HG03103 (cell line): ENCODE data around the gene MAN2C1.
"Not testable (repeated sequence)": the region's sequence is repeated elsewhere in the genome, so short reads cannot be mapped to it uniquely, and the experiment has no call there.

Source experiments
- ATAC-seq: cut with Tn5 transposase; IDR thresholded peaks from one replicate; pipeline ENCODE4 v1.9.1; 2021; ENCODE audit warnings: low read depth; ENCODE audit not compliant: unreplicated experiment

Gene MAN2C1

DNA sequence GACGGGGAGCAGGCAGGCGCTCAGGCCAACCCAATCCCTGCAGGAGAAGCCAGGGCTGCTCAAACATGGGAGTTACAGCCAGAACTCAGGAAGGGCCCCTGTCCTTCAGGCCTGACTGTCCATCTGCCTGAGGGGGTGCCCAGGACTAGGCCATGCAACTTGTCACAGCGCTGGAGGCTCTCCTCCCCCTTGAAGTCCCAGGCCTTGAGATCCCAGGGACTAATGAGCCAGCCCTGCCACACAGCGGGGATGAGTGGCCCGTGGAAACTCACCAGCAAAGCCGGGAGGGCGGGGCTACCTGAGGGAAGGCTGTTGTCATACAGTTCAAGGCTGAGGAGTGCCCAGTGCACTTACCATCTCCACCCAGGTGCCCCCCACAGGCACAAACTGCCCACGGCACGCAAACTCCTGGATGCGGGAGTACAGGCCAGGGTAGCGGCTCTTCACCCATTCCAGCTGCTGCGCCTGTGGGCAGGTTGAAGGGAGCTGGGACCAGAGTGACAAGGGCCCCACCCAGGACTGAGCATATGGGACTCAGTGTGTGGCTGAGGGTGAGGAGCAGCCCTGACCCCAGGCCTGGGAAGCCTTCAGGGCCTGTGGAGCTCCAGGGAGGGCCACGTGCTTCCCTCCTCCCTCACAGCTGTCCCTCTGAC, 6.3 kb downstream of the MAN2C1 start:
- ATAC-seq, result no peak

DNA sequence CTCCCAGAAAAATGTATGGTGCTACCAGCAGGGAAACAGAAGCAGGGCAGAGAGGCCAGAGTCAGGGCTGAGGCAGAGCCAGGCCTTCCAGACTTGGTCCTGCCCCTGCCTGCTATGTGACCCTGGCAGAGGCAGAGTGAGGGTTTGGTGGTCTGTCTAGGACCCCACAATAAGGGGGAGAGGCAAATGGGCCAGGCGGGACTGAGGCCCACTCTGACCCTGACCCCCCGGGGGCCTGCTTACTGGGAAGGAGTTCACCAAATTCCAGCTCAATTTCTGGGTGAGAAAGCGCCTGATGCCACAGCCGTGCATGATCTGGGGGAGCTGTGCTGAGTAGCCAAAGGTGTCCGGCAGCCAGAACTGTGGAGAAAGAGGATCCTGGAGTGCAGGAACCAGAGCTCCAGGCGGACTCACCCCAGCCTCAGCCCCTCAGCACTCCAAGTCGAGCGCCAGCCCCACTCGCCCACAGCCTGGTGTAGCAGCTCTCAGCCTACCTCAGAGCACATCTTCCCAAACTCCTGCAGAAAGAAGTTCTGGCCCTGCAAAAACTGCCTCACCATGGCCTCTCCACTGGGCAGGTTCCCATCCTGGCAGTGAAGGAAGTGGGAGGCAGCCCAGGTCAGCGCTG, 6.9 kb downstream of the MAN2C1 start:
- ATAC-seq, result no peak

DNA sequence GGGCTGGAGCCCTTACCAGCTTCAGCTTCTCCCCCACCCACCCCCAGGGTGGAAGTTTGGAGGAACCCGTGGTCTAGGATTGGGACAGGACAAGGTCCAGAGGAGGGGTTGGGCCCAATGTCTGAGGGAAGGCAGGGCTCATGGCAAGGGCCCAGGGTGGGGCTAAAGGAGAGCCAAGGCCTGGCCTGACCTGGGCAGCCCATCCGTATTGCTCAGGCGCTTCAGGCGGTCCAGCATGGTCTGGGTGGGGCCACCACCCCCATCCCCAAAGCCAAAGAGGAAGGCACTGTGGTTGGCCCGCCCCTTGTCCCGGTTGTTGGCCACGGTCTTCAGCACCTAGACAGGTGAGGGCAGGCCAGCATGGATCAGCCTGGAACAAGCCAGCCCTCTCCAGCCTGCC, 7.6 kb downstream of the MAN2C1 start:
- no peak for ATAC-seq

DNA sequence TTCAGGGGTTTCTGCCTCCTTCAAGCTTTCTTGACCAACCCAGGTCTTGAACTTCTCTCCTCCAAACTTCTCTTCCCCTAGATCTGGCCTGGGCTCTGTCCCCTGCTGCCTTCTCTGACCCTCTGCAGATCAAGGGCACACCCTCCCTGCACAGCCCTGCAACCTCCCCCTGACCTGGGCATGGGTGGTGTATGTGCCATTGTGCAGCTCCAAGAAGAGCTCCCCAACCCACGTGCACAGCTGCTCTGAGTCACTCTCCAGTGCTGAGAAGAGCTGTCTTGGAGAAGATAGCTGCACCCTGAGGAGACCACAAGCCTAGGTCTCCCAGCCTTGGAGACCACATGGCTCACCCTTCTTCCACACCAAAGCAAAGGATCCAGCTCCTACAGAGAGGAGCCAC, 8.0 kb downstream of the MAN2C1 start:
- ATAC-seq, result no peak

DNA sequence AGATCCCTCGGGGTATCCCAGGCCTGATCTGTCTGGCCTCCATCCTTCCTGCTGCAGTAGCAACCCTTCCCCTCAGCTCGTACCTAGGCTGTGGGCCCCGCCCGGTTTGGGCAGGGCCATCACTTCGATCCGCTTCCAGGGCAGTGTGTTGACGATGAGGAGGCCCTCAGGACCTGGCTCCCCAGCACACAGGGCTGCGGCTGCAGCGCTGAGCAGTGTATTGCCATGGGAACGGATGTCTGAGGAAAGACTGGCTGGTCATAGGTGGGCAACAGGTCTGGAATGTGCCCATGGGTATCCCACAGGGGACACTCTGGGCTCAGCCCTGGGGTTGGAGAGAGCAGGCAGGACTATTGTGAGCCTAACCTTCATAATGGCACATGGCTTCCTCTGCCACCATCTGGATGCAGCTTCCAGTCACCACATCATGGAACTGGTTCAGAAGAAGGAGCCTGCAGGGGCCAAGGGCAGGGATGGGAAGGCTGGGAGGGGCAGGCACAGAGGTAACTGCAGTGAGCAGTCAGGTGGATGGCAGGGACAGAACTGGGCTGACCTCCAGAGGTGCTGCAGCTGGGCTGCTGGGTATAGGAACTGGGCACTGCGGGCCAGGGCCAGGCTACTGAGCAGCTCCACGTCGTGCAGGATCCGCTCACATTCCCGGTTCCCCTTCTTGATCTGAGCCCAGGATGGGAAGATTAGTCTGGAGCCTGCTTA, 8.7 kb downstream of the MAN2C1 start:
- ATAC-seq, result no peak

DNA sequence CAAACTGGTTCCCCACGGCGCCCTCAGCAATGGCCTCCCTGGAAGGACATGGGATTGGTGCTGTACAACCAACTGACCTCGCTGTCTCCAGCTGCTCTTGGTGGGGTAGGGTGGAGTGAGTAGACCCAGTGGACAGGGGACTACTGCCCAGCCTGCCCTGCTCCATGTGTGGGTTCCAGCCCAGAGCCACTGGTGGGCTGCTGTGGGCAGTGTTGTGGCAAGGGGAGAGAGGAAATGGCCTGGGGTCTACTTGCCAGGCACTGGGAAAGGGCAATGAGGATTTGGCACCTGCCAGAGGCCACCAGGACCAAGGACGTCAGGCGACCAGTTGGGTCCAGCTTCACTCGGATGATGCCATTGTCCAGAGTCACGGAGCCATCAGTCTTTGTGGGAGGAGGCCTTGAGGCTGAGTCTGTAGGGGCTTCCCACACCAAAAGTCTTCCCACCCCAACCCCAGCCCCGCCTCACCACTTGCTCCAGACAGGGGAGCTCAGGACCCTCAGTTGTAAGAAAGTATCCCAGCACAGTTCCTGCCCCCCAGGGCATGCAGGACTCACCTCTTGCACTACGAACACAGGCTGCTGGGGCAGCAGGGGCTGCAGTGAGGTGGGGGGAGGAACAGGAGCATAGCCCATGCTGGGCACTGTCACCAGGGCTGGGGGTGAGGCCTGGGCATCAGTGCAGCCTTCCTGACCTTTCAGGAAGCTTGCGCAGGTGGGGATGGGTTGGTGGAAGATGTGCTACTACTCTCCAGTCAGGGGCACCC, 9.5 kb downstream of the MAN2C1 start:
- no peak for ATAC-seq

DNA sequence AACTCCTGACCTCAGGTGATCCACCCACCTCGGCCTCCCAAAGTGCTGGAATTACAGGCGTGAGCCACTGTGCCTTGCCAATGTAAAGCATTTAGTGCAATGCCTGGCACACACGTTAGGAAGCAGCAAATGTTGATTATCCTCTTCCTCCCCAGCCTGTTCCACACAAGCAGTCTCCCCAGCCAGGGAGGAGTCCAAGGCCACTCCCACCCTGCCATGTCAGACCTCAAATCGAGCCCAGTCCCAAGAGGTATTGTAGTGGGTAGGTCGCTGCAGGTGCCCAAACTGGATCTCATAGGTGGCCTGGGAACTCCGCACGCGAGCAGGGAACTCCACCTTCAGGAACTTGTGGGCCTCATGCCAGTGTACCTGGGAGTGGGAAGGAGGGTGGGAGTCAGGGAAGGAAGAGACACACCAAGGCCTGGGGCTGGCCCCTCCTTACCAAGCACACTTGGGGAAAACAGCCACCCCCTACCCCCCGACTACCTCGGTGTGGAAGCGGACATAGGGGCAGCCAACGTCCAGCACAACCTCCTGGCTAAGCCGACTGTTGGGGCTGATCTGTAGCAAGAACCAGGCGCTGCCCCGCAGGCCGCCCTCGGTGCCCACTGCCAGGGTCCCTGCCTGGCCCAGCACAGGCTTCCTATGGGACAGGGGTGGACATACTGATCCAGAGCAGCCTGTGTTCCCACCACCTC, 10.3 kb downstream of the MAN2C1 start:
- ATAC-seq, result no peak

DNA sequence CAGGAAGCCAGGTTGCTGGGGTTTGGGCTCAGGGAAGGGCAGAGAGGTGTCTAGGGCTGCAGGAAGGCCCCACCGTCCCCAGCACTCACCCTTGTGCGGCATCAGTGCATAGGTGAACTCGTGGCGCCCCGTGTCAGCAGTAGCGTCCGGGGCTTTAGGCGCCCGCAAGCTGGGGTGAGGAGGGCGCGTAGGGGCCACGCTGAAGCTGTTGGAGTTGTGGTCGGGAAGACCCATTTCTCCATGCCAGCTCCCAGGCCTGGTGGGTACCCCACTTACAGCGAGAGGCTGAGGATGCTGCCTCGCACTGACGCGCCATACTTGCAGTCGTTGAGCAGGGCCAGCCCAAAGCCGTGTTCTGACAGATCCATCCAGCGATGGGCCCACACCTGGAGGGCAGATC, 11.9 kb downstream of the MAN2C1 start:
- no peak for ATAC-seq

DNA sequence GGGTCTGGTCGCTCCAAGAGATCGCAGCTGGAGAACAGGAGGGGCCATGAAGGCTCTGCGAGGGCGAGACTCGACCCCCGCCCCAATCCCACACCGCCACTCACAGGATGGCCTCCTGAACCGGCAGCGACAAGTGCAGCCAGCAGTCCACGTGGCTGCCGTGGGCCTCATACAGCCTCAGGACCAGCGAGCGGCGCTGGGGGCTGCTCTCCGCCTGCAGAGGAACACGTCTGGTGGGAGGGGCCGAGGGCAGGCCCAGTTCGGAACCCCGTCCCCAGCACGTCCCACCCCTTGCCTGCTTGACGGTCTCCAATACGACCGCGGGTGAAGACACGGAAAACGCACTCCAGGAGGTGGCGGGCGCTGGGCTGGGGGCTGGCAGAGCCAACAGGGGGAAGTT, 12.4 kb downstream of the MAN2C1 start:
- no peak for ATAC-seq

DNA sequence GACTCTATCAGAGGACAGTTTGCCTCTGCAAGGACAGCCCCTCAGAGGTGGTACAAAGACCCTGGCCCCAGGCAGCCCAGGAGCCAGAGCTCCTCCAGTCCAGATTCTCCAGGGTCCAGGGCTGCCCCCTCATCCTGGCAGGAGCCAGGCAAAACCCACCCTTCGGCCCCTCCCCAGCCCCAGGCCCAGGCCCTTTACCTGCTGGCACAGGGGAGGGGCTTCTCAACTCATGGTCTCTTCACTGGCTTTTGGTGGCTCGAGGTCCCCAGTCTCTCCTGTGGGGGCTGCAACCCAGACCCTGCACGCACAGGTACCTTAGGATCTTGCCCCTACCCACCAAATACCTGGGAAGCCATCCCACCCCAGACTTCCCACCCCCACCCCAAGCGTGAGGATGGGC, 13.0 kb downstream of the MAN2C1 start:
- no peak for ATAC-seq

DNA sequence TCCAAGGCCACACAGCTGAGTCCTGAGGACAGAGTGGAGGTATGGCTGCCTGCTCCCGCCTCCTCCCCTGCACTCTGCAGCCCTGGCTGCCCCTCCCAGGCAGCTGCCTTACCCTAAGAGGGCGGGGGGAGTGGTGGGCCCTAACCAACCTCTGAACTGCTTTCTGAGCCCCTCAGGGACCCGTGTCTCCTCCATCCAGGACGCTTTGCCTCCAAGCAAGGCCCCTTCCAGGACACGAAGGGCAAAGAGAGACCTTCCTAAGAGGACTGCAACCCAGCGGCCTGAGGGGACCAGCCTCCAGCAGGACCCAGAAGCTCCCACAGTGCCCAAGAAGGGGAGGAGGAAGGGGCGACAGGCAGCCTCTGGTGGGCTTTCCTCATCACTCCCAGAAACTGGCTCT, 14.0 kb downstream of the MAN2C1 start:
- ATAC-seq, result no peak

DNA sequence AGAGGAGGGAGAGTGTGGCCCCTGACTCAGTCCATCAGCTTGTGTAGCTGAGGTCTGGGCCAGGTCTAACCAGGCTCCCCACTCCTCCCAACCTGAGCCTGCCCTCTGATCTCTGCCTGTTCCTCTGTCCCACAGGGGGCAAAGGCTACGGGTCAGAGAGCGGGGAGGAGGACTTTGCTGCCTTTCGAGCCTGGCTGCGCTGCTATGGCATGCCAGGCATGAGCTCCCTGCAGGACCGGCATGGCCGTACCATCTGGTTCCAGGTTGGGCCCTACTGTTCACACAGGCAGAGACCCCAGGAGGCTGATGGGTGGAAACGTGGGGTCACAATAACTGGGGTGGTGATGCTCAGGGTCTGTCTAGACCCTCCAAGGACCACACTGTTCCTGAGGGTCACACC, 14.8 kb downstream of the MAN2C1 start:
- ATAC-seq, result no peak

DNA sequence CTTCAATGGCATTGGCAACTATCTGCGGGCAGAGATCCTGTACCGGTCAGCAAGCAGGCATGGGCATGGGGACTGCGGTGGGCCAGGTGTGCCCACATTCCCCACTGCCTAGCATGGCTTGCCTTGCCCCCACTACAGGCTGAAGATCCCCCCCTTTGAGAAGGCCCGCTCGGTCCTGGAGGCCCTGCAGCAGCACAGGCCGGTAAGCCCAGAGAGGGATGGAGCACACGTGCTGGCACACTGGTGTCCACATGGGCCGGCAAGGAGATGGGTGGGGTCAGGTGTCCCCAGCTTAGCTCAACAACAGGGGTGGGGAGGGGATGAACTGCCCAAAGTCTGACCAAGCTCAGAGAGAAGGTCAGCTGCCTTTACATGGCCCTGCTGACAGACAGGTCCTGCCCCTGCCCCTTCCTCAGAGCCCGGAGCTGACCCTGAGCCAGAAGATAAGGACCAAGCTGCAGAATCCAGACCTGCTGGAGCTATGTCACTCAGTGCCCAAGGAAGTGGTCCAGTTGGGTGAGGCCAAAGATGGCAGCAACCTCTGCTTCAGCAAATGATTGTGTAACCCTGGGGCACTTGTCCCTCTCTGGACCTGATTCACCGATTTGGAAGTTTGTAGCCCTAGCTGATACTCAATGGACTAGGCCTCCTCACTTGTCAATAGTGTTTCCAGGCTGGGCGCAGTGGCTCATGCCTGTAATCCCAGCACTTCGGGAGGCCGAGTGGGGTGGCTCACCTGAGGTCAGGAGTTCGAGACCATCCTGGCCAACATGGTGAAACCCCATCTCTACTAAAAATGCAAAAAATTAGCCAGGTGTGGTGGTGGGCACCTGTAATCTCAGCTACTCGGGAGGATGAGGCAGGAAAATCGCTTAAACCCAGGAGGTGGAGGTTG, 16.0 kb downstream of the MAN2C1 start:
- no peak for ATAC-seq

DNA sequence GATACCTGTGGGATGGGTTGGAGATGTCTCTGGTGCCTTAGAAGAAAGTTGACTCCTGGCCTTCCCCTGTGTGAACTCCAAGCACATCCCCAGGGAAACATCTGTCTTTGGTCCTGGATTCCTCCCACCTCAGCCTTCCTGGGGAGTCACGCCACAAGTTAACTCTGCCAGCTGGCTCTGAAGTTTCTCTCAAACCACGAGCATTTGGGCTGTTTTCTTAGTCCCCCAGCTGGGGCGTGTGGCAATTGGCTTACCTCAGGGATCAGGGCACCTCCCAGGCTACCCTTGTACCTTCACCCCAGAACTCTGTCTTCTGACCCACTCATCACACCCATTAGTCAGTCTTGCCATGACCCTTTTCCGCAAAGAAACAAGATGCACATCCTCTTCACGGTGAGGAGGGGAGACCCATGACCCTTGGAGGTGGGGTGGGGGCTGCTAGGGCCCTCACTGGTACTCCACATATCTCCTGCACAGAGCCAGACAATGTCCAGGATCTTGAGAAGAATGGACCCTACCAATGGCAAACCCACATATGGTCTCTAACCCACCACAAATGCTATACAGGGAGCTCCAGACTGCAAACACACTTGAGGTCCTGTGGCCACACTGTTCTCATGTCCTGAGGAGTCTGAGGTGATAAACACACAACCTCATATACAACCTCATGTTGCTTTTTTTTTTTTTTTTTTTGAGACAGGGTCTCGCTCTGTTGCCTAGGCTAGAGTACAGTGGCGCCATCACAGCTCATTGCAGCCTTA, 17.6 kb downstream of the MAN2C1 start:
- no peak for ATAC-seq

DNA sequence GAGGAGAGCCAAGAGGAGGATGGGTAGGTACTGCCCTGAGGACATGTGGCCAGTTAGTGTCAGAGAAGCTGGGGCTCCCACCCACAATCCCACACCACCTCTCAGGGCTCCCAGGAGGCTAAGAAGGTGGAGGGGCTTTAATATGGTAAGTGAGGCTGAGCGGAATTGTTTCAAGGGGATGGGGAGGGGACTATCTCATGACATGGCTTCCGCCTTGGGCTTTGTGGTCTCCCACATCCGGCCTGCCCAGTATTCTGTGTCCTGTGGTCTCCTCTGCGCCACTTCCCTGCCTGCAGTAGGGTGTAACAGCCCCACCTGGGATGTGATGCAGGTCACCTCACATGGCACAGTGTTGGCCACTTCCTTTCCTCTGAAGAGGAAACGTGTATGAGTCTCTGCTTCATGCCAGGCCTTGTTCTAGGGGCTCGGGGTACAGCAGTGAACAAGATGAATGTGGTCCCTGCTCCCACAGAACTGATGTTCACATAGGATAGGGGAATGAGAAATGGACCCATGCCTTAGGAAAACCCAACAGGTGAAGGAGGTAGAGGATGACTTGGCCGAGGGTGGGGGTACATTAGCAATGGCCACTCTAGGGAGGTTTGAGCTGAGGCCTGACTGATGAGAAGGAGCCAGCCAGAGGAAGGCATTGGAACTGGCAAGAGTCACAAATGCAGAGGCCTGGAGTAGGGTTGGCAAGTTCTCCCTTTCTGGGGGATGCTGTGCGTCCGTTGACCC, 18.4 kb downstream of the MAN2C1 start:
- no peak for ATAC-seq

DNA sequence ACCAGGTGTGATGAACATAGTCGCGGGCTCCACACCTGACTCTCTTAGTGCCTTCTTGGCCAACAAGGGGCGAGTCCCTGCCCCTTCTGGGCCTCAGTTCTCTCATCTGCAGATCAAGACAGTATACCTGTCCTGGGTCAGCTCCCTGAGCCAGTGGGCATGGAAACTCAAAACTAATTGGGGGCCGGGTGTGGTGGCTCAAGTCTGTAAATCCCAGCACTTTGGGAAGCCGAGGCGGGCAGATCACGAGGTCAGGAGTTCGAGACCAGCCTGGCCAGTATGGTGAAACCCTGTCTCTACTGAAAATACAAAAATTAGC, 19.1 kb downstream of the MAN2C1 start:
- ATAC-seq, result not testable (repeated sequence)

DNA sequence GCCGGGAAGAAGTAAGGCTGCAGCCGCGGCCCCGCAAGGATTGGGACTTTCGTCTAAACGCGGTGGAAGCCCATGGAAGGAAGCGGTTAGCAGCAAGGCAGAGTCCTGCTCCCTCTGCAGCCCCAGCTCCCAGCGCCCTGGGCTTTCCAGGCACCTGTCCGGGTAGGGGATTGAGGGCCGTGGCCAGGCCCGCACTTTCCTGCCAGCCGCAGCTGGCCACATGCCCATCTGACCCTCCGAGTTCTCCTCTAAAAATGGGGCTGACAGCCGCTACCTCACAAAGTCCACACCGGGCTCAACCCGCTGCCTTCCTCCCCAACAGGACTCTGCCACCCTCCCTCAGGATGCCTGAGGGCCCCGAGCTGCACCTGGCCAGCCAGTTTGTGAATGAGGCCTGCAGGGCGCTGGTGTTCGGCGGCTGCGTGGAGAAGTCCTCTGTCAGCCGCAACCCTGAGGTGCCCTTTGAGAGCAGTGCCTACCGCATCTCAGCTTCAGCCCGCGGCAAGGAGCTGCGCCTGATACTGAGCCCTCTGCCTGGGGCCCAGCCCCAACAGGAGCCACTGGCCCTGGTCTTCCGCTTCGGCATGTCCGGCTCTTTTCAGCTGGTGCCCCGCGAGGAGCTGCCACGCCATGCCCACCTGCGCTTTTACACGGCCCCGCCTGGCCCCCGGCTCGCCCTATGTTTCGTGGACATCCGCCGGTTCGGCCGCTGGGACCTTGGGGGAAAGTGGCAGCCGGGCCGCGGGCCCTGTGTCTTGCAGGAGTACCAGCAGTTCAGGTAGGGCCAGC, 19.7 kb downstream of the MAN2C1 start:
- ATAC-seq, result no peak
